GM04503 (cell line): ENCODE measurements around the gene ZHX3.

Source experiments
- DNase-seq: peaks from one replicate; pipeline ENCODE4 v3.0.0-alpha.2; 2012; ENCODE audit warnings: low read depth

ZHX3 gene

DNA sequence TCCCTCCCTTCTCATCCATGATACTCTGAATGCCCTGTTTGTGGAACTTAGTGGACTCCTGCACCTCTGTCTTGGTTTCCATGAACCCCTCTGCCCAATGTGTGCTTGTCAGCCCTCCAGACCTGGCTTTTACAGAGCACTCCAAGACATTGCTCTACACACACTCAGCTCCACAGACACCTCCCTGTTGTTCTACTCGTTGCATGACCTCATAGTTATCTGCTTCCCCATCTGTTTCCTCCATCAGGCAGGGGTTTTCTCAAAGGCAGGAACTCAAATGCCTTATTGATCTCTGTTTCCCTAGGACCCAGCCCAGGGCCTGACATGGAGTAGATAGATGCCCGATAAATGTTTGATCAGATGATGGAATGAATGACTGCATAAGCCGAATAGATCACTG is 166.9 kb downstream of the ZHX3 start:
- no peak for DNase-seq

- no peak for DNase-seq
These were observed 168.6 kb downstream of the ZHX3 start for GRCh38 chr20:41148942-41149341.

DNA sequence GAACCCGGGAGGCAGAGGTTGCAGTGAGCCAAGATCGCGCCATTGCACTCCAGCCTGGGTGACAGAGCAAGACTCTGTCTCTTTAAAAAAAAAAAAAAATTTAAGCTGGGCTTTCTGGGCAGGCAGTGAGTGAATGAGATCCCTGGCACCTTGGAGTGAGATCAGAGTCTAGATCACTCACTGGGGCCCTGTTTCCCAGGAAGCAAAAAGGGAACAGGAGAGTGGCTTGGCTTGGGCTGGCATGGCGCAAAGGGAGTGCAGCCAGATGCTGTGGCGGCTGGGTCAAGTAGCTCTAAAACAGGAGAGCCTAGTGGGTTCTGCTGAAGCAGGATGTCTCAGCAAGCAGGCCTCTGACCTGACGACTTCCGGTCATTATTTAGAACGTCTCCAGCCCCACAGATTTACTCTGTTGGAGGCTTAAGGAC is 169.8 kb downstream of the ZHX3 start:
- no peak for DNase-seq

- no peak for DNase-seq
These were observed 171.5 kb downstream of the ZHX3 start for GRCh38 chr20:41145821-41146620.

GRCh38 chr20:41145317-41145716 is 172.2 kb downstream of the ZHX3 start:
- no peak for DNase-seq

DNA sequence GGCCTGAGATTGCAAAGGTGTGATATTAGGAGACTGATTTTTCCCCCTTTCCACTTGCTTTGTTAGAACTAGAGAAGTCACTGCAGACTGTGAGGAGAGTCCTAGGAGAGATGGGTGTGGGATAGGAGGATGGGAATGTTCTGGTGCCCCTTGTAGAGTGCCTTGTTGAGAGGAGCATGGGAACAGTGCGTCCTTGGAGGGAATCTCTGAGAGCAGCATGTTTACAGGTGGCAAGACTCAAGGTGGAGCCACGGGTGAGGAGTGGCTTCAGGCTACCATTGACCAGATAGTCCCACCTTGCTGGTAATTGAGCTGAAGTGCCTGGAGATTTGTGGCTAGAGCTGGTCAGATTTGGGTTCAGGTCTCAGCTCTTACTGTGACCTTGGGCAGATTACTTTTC is 174.2 kb downstream of the ZHX3 start:
- no peak for DNase-seq

DNA sequence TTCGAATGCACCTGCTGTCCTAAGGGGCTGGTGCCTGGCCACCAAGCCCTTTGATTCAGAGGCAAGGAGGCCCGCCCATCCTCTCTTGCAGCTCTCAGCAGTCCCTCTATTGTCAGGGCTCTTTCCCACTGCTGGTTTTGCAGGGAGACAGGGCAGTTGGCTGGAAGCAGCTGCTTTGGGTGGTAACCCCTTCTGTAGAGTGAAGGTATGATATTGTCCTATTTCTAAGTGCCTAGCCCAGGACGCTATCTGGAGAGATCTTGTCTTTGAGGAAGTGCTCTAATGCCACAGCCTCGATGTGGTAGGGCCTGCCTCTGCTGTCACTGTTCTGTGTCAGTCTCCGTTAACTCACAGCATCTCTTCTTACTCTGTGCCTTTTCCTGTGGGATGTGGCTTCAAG is 174.6 kb downstream of the ZHX3 start:
- no peak for DNase-seq

DNA sequence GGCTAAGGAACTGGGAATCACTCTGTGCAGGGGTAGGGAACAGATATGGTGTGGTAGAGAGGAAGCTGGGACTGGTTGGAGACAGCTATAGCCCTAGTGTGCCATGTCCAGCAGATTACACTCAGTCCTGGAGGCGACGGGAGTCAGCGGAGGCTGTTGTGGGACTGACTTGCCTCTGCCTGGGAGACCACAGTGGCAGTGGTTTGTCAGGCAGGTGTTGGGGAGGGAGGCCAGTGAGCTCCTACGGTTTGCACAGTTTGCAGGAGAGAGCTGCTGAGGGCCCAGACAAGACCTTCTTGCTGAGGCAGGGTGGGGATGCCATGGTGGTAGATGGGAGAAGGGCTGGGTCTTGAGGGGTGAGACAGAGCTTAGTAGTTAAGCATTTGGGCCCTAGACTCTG is 175.3 kb downstream of the ZHX3 start:
- no peak for DNase-seq

- no peak for DNase-seq
These were observed 176.2 kb downstream of the ZHX3 start for GRCh38 chr20:41141153-41141815.

GRCh38 chr20:41140226-41141133 is 177.1 kb downstream of the ZHX3 start:
- DNase-seq, result no peak

GRCh38 chr20:41139227-41140093 is 178.1 kb downstream of the ZHX3 start:
- no peak for DNase-seq

GRCh38 chr20:41138475-41139226 is 178.9 kb downstream of the ZHX3 start:
- no peak for DNase-seq

GRCh38 chr20:41137614-41138474 is 179.7 kb downstream of the ZHX3 start:
- no peak for DNase-seq

- DNase-seq, result peak; percentile 27
These were observed 180.6 kb downstream of the ZHX3 start, which contains the start of gene PLCG1 for GRCh38 chr20:41136680-41137613. PLCG1 (plus strand) TSS chr20:41137543; CDS start chr20:41137642, 99 bp downstream.

DNA sequence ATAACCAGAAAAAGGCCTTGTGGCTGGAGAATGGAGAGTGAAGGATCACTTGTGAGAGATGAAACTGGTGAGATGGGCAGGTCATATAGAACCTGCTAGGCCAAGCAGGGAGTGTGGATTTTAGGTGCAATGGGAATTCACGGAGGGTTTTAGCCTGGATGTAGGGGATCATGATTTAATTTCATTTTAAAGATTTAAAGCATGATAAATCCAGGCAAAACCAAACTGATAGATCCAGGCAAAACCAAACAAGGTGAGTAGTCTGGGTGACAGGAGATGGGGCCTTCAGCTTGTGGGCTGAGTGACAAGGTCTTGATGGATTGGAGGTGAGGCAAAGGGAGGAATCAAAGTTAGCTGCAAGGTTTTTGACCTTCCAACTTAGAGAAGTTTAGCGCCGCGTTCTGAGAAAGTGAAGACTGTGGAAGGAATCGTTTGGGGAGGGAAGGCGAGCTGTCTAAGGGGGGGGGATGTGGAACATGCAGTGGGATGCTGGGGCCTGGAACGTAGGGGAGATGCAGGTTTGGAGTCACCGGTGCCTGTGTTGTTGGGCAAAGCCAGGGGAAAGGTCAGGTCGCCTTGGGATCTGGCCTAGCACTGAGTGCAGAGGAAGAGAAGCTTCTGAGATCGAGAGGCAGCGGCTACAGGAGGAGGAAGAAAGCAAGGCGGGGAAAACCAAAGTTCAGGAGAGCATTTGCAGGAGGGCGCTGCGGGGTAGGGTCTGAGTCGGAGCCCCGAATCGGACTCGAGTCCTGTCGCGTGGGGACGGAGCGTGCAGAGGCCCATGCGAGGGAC is 181.4 kb downstream of the ZHX3 start:
- DNase-seq, result no peak

- no peak for DNase-seq
These were observed 182.2 kb downstream of the ZHX3 start for GRCh38 chr20:41135187-41135887.
